ENCODE data around the gene COMMD10.

GRCh38 chr5:116071211-116071610 is 13.6 kb upstream of the COMMD10 start:
- TF ChIP-seq CTCF (IDR thresholded peaks at IDR 0.05) = no peak
- TF ChIP-seq POLR2A (IDR thresholded peaks at IDR 0.05) = no peak

Measured in adrenal gland (tissue), 5 donors.